Muscle layer of duodenum (tissue), 2 donors: Measurements from ENCODE around the gene CNOT4.

Experiments
- H3K27ac ChIP-seq: one replicate; pipeline ENCODE4 v1.7.0; 2013; ENCODE audit warnings: mild to moderate bottlenecking, low read length
- H3K27me3 ChIP-seq: one replicate; pipeline ENCODE4 v1.7.0; 2013; ENCODE audit warnings: low read depth, mild to moderate bottlenecking, control low read depth, low read length
- H3K36me3 ChIP-seq, 2 donors: one replicate each; pipeline ENCODE4 v1.7.0; 2013; ENCODE audit warnings: low read length in 2 of 2, control low read depth in 1 of 2, mild to moderate bottlenecking in 1 of 2; ENCODE audit not compliant: insufficient read depth in 2 of 2, control insufficient read depth in 1 of 2
- H3K4me1 ChIP-seq, 2 donors: one replicate each; pipeline ENCODE4 v1.7.0; 2013; ENCODE audit warnings: low read length in 2 of 2, mild to moderate bottlenecking in 2 of 2, control low read depth in 1 of 2, moderate library complexity in 1 of 2; ENCODE audit not compliant: insufficient read depth in 2 of 2, control insufficient read depth in 1 of 2
- H3K4me3 ChIP-seq, 2 donors: one replicate each; pipeline ENCODE4 v1.7.0; 2013; ENCODE audit warnings: low read length in 2 of 2, low read depth in 1 of 2, mild to moderate bottlenecking in 1 of 2
- H3K9me3 ChIP-seq, 2 donors: one replicate each; pipeline ENCODE4 v1.7.0; 2013; ENCODE audit warnings: low read length in 2 of 2, control low read depth in 1 of 2, mild to moderate bottlenecking in 1 of 2; ENCODE audit not compliant: control insufficient read depth in 1 of 2
- donor health status: healthy.

CNOT4 gene

GRCh38 chr7:135377171-135377570 lies 132.7 kb downstream of the CNOT4 start:
- Histone ChIP-seq H3K4me3 (no peak overlapping the region), H3K27me3 (no peaks in the 10 kb centered on the region), H3K4me1 (no peaks in the 10 kb centered on the region), H3K9me3 (no peaks in the 10 kb centered on the region), H3K27ac (no peak overlapping the region), H3K36me3 (no peaks in the 10 kb centered on the region)

DNA sequence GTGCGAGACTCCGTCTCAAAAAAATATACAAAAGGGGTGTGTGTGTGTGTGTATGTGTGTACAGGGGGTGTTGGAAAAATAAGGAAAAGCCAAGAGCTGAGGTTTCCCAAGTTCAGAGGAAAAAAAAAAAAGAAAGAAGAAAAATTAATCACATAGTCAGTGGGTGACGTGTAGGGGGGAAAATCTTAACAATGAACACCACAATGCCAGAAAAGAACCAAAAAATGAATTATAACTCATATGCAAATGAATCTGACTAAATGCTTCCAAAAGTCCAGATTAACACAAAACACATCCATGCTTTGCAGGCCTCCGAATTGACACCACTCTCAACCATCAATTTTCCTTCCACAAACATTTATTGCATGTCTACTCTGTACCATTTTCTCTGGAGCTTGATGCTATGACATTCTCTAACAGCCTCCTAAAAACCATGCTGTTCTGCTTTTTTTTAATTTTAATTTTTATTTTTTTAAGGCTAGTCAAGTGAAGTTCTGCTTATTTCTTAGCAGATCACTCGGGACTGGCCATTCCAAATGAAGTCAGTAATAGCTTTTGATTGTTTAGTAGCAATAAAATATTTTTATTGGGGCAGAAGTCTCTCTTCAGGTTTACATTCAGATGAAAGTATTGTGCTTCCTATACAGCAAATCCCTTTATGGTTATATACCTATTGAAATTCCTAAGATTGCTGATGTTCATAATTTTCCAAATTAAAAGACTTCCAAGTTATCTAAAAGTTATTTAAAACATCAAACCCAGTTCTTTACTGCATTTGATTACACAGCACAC lies 133.8 kb downstream of the CNOT4 start:
- H3K36me3 ChIP-seq, result no peaks in the 10 kb centered on the region
- no peaks in the 10 kb centered on the region for H3K4me1 ChIP-seq
- no peak overlapping the region for H3K4me3 ChIP-seq
- H3K27me3 ChIP-seq, result no peaks in the 10 kb centered on the region
- no peaks in the 10 kb centered on the region for H3K9me3 ChIP-seq
- H3K27ac ChIP-seq, result no peak overlapping the region

- H3K4me1 ChIP-seq, result no peaks in the 10 kb centered on the region
- no peaks in the 10 kb centered on the region for H3K9me3 ChIP-seq
- no peak overlapping the region for H3K27ac ChIP-seq
- H3K36me3 ChIP-seq, result no peaks in the 10 kb centered on the region
- H3K4me3 ChIP-seq, result no peak overlapping the region
- H3K27me3 ChIP-seq, result no peaks in the 10 kb centered on the region
Observed at GRCh38 chr7:135374736-135375135, 135.2 kb downstream of the CNOT4 start.

GRCh38 chr7:135372222-135372621 lies 137.7 kb downstream of the CNOT4 start:
- H3K9me3 ChIP-seq, result no peaks in the 10 kb centered on the region
- no peaks in the 10 kb centered on the region for H3K27me3 ChIP-seq
- no peak overlapping the region for H3K4me3 ChIP-seq
- no peaks in the 10 kb centered on the region for H3K36me3 ChIP-seq
- no peaks in the 10 kb centered on the region for H3K4me1 ChIP-seq
- no peak overlapping the region for H3K27ac ChIP-seq

- no peak overlapping the region for H3K27ac ChIP-seq
- no peaks in the 10 kb centered on the region for H3K36me3 ChIP-seq
- no peaks in the 10 kb centered on the region for H3K27me3 ChIP-seq
- H3K4me3 ChIP-seq, result no peak overlapping the region
- H3K4me1 ChIP-seq, result no peaks in the 10 kb centered on the region
- H3K9me3 ChIP-seq, result no peaks in the 10 kb centered on the region
Observed at GRCh38 chr7:135370656-135371055, 139.2 kb downstream of the CNOT4 start.

- Histone ChIP-seq H3K36me3 (no peaks in the 10 kb centered on the region), H3K4me1 (no peaks in the 10 kb centered on the region), H3K27ac (no peak overlapping the region), H3K9me3 (no peaks in the 10 kb centered on the region), H3K27me3 (no peaks in the 10 kb centered on the region), H3K4me3 (no peak overlapping the region)
Observed at GRCh38 chr7:135369405-135369804, 140.5 kb downstream of the CNOT4 start.

DNA sequence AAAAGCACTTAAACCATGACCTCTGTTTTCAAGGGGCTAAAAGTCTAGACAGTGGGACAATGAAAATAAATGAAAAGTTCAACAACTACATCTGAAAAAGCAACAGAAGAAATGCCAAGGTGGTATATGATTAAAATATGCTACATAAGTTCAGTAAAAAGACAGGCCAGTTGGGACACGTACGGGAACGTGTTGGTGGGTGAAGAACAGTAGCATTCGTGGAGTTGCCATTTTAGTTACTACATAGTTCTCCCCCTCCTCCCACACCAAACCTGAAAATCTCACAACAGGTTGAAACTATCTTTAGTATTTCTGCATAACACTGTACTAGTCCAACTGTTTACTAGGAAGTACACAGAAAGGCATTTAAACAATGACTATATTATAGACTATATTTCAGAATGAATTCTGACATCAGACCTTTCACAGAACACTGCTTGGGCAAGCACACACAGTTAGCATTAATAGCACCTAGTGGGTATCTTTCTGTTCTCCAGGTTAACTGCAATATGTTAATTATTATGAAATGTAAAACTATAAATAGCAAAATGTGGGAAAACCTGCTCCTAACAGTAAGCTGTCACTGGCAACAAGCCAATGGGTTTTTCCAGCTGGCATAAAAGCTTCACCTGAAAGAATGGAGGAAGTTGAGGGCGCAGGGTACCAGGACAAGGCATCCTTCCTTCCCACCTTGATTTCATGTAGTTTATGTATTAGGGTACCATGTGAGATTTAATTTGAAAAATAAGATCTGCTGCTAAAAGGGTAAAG lies 141.3 kb downstream of the CNOT4 start:
- Histone ChIP-seq H3K27ac (no peak overlapping the region), H3K4me3 (no peak overlapping the region), H3K36me3 (no peaks in the 10 kb centered on the region), H3K4me1 (no peaks in the 10 kb centered on the region), H3K9me3 (no peaks in the 10 kb centered on the region), H3K27me3 (no peaks in the 10 kb centered on the region)

GRCh38 chr7:135366843-135367508 lies 142.9 kb downstream of the CNOT4 start:
- peaks cover 0 to 12% of the 10 kb centered on the region in 2 donors for H3K36me3 ChIP-seq
- no peaks in the 10 kb centered on the region for H3K27me3 ChIP-seq
- H3K27ac ChIP-seq, result no peak overlapping the region
- H3K9me3 ChIP-seq, result no peaks in the 10 kb centered on the region
- no peak overlapping the region for H3K4me3 ChIP-seq
- no peaks in the 10 kb centered on the region for H3K4me1 ChIP-seq

DNA sequence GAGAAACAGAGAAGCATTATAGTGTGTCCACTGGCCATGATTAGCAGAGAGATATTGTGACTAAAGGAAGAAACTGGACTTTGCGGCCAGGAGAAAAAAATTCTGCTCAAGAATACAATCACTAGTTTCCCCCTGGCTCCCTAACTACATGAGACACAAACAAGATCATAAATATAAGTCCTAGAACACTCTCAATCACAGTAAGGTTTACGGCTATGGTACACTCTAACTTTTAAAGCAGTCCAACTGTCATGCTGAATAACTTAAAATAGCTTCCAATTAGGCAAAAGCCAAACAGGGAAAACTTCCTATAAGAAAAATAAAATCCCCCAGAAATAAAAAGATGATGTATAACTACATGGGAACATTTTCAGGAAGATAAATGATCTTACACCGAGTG lies 144.2 kb downstream of the CNOT4 start:
- Histone ChIP-seq H3K4me3 (no peak overlapping the region), H3K4me1 (no peaks in the 10 kb centered on the region), H3K27ac (no peak overlapping the region), H3K36me3 (peaks cover 0 to 12% of the 10 kb centered on the region in 2 donors), H3K27me3 (no peaks in the 10 kb centered on the region), H3K9me3 (no peaks in the 10 kb centered on the region)

DNA sequence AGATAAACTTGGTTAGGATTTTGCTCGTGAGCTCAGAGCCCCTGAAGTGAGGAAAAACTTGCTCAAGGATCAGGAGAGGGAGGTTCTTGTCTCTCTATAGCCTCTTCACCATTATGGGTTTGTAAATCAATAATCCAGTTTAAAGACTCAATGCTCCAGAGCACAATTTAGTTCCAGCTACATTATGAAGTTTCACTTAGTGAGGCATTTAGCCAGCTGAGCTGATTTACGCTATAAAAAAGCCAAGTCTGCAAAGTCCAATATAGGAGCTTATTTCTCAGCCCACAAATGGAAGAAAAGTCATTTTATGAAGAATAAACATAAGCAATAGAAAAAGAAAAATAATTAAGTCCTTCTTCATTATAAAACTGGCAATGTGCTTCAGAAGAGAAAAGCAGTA lies 145.7 kb downstream of the CNOT4 start:
- H3K27me3 ChIP-seq, result no peaks in the 10 kb centered on the region
- peaks cover 0 to 12% of the 10 kb centered on the region in 2 donors for H3K36me3 ChIP-seq
- H3K27ac ChIP-seq, result no peak overlapping the region
- no peak overlapping the region for H3K4me3 ChIP-seq
- H3K9me3 ChIP-seq, result no peaks in the 10 kb centered on the region
- H3K4me1 ChIP-seq, result no peaks in the 10 kb centered on the region

DNA sequence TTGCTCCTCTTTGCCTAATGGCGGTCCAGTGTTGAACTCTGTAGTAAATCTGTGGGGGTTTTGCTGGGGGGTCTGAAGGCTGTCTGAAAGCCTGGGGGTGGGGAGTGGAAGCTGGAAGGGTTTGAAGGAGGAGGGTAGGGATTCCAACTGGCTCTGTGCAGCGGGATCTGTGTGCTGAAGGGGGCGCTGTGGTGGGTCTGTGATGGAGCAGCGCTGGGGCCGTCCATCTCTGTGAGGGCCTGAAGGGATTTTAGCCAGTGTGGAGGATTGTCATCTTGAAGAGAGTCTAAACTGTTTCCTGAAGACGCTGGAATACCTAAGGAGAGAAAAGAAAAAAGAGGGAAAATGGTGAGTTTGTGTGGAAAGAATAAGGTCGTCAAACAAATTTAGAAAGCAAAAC lies 147.0 kb downstream of the CNOT4 start:
- Histone ChIP-seq H3K4me1 (no peaks in the 10 kb centered on the region), H3K36me3 (peaks cover 0 to 12% of the 10 kb centered on the region in 2 donors), H3K9me3 (no peaks in the 10 kb centered on the region), H3K27me3 (no peaks in the 10 kb centered on the region), H3K4me3 (no peak overlapping the region), H3K27ac (no peak overlapping the region)
